Thyroid gland (tissue), 4 donors: ENCODE data around the gene MUC2.

Source experiments
- CTCF ChIP-seq, 6 experiments: fragments of 200-600 bp in 3 of 6; fragments of 450-650 bp in 3 of 6; sonication (generic) in 3 of 6; IDR thresholded peaks; one replicate each; pipeline ENCODE4 v1.5.1; 2016 to 2019; ENCODE audit warnings: antibody characterized with exemption in 6 of 6, mild to moderate bottlenecking in 2 of 6, inconsistent platforms in 1 of 6, moderate library complexity in 1 of 6
- POLR2A ChIP-seq, 2 donors: fragments of 450-650 bp; IDR thresholded peaks; one replicate each; pipeline ENCODE4 v1.6.1; 2017; ENCODE audit warnings: antibody characterized with exemption in 2 of 2, mild to moderate bottlenecking in 2 of 2, moderate library complexity in 1 of 2

GRCh38 chr11:1099519-1100355 lies 25.1 kb downstream of the MUC2 start:
- TF ChIP-seq CTCF (IDR thresholded peaks at IDR 0.05) (no peak), POLR2A (IDR thresholded peaks at IDR 0.05) (no peak)
